ENCODE data around the gene GPN1.

DNA sequence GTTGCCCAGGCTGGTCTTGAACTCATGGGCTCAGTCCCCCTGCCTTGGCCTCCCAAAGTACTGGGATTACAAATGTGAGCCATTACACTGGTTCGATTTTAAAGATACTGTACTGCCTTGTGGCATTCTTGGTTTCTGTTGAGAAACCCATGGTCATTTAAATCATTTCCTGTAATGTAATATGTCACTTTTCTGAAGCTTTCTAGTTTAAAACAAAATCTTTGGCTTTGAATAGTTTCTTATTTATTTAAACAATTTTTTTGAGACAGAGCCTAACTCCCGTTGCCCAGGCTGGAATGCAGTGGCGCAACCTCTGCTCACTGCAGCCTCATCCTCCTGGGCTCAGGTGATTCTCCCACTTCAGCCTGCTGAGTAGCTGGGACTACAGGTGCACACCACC is 37.1 kb upstream of the GPN1 start:
- TF ChIP-seq, protein P1, sequence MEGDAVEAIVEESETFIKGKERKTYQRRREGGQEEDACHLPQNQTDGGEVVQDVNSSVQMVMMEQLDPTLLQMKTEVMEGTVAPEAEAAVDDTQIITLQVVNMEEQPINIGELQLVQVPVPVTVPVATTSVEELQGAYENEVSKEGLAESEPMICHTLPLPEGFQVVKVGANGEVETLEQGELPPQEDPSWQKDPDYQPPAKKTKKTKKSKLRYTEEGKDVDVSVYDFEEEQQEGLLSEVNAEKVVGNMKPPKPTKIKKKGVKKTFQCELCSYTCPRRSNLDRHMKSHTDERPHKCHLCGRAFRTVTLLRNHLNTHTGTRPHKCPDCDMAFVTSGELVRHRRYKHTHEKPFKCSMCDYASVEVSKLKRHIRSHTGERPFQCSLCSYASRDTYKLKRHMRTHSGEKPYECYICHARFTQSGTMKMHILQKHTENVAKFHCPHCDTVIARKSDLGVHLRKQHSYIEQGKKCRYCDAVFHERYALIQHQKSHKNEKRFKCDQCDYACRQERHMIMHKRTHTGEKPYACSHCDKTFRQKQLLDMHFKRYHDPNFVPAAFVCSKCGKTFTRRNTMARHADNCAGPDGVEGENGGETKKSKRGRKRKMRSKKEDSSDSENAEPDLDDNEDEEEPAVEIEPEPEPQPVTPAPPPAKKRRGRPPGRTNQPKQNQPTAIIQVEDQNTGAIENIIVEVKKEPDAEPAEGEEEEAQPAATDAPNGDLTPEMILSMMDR (IDR thresholded peaks at IDR 0.05) = no peak
- TF ChIP-seq POLR2AphosphoS5 (IDR thresholded peaks at IDR 0.05) = no peak
